AG09319 (cell line): ENCODE measurements around the gene CBX5.

Source experiments
- DNase-seq: peaks from one replicate; pipeline ENCODE4 v3.0.0-alpha.2; 2010; ENCODE audit warnings: low read depth; ENCODE audit errors: extremely low read depth
- CTCF ChIP-seq: IDR thresholded peaks from 2 replicates; pipeline ENCODE4 v1.5.1; 2011; ENCODE audit warnings: low read depth, mild to moderate bottlenecking, inconsistent platforms, low read length, moderate library complexity

CBX5 gene

GRCh38 chr12:54280468-54281260 is 742 bp upstream of the CBX5 start, which contains the start of gene HNRNPA1:
Gene HNRNPA1 (plus strand): TSS chr12:54280726. CDS start chr12:54280808, 82 bp downstream.
- no peak for TF ChIP-seq CTCF
- peak; percentile 100 for DNase-seq

- no peak for TF ChIP-seq CTCF
Measured at GRCh38 chr12:54279227-54279631, 693 bp downstream of the CBX5 start.

DNA sequence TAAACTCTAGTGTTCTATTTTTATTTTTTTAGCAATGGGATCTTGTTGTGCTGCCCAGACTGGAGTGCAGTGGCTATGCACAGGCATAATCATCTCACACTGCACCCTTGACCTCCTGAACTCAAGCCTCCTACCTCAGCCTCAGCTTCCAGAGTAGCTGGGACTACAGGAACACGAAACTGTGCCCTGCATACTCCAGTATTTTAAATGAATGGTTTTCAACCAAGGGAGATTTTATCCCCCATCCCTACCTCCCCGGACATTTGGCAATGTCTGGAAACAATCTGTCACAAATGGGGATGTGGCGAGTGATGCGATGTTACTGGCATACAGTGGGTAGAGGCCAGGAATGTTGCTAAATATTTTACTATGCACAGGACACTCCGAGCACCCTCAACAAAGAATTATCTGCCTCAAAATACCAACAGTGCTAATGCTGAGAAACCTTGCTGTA is 2.1 kb downstream of the CBX5 start:
- DNase-seq, result no peak

More at GRCh38 chr12:54279227-54279631, 693 bp downstream of the CBX5 start:
- DNase-seq, result no peak

DNA sequence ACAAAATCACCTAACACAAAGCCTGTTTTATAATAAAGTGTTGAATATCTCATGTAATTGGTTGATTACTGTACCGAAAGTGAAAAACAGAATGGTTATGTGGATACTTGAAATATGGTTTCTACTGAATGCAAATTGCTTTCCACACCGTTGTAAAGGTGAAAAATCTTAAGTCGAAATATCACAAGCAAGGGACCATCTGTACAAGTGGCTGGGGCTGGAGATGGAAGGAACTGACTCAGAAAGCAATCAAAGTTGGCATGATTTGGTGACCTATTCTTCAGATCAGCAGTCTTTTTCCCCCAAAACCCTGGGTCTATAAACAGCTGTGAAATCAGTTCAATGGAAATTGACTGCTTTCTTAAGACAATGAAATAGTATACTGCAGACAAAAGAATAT is 3.6 kb downstream of the CBX5 start:
- TF ChIP-seq CTCF, result no peak

More for the DNA sequence above, 2.1 kb downstream of the CBX5 start:
- no peak for TF ChIP-seq CTCF

DNA sequence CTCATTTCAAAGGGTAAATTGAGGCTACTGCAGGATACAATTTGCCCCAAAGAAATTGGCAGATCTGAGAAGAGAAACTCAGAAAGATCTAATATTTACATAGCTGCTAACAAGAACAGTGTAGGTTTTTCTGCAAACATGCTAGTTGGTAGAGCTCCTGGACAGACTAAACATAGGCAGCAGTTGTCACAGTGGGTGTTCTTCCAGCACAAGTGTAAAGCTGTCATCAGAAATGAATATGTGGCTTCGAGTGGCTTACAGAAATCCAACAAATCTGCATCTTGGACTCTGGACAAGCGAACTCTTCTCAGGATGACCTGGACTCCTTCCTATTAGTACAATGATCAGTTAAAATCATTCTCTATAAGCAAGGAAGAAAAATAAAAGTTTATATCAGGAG is 5.9 kb downstream of the CBX5 start:
- DNase-seq, result no peak
- no peak for TF ChIP-seq CTCF

More for the DNA sequence above, 3.6 kb downstream of the CBX5 start:
- no peak for DNase-seq

DNA sequence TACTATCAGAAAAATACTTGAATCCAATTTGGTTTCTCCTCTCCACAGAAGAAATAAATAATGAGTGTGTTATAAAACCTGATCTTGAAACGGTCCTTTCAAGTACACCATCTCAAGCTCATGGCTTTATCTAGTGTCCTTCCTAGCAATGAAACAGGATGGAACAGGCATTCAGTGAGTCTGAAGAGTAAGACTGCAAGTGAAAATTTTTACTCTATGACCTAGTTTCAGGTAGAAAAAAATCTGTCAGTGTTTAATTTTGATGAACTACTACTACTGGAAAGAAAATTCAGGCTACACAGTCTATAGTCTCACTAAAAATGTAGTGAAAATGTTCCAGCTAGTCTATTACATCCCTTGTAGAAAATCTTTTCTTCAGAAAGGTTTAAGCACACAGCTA is 7.7 kb downstream of the CBX5 start:
- TF ChIP-seq CTCF, result no peak
- no peak for DNase-seq

DNA sequence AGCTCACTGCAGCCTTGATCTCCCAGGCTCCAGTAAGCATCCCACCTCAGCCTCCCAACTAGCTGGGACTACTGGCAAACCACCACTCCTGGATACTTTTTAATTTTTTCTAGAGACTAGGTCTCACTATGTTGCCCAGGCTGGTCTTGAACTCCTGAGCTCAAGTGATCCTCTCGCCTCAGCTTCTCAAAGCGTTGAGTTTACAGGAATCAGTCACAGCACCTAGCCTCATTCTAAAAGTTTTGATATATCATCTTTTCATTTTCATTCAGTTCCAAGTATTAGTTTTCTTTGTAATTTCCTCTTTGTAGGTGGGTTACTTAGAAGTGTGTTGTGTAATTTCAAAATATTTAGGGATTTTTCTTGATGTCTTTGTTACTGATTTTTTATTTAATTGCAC is 9.6 kb downstream of the CBX5 start:
- DNase-seq, result no peak
- TF ChIP-seq CTCF, result no peak
